ENCODE results near the gene KIFC1.

KIFC1 gene

GRCh38 chr6:33426590-33427511 lies 35.2 kb downstream of the KIFC1 start:
- DNase-seq (ENCODE audit: low spot score): peak; percentile 47

- peak; percentile 61 for DNase-seq (ENCODE audit: low spot score)
Observed at GRCh38 chr6:33427585-33428223, 36.1 kb downstream of the KIFC1 start.

GRCh38 chr6:33428224-33428965 lies 36.8 kb downstream of the KIFC1 start:
- peak; percentile 77 for DNase-seq (ENCODE audit: low spot score)

DNA sequence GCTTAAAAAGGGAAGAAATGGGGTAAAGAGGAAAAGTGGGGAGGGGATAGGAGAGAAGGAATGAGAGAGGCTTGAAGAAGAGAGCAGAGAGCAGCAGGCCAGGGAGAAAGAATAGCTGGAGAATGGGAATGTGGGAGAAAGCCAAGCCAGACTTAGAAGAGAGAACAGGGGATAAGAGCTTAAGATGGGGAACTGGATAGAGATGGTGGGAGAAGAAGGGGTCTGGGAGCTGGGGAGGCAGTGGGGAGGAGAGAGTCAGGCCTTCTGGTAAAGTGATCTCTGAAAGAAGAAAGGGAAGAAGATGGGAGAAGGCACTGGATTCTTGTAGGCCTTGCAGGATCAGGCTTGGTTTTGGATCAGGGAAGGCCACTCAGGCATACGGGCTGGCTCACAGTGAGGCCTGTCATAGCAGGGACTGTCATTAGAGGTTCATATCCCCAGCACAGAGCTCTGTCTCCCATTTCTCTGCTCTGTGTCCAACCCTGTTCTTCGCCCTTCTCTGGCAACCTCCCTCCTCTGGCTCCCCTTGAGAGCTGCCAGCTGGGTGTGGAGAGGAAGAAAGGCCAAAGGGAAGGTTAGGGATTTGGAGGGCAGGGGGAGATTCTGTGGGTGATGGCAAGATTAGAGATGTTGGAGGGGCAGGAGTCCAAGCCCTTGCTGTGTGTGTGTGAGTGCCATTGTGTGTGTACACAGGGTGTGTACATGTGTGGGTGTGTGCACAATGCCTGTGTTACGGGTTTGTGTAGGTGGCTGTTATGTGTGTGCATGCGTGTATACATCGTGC lies 37.5 kb downstream of the KIFC1 start:
- DNase-seq (ENCODE audit: low spot score): no peak

- no peak for DNase-seq (ENCODE audit: low spot score)
Observed at GRCh38 chr6:33429750-33430052, 38.1 kb downstream of the KIFC1 start.

DNA sequence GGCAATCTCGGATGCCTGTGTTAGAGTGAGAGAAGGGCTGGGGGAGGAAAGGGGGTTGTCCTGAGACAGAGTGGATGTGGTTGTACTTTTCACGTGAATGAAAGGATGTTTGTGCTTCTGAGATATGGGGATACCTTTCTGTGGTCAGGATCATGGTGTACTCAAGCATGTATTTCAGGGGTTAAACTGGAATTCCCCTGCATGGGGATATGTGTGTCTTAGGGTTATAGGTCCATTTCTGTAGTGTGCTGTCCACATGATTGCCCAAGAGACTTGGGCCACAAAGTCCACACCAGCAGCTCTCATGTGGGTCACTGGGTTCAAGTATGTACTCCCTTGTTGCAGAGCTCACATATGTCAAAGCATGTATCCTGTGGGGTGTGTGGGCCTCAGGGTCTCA lies 38.7 kb downstream of the KIFC1 start:
- DNase-seq (ENCODE audit: low spot score): no peak

DNA sequence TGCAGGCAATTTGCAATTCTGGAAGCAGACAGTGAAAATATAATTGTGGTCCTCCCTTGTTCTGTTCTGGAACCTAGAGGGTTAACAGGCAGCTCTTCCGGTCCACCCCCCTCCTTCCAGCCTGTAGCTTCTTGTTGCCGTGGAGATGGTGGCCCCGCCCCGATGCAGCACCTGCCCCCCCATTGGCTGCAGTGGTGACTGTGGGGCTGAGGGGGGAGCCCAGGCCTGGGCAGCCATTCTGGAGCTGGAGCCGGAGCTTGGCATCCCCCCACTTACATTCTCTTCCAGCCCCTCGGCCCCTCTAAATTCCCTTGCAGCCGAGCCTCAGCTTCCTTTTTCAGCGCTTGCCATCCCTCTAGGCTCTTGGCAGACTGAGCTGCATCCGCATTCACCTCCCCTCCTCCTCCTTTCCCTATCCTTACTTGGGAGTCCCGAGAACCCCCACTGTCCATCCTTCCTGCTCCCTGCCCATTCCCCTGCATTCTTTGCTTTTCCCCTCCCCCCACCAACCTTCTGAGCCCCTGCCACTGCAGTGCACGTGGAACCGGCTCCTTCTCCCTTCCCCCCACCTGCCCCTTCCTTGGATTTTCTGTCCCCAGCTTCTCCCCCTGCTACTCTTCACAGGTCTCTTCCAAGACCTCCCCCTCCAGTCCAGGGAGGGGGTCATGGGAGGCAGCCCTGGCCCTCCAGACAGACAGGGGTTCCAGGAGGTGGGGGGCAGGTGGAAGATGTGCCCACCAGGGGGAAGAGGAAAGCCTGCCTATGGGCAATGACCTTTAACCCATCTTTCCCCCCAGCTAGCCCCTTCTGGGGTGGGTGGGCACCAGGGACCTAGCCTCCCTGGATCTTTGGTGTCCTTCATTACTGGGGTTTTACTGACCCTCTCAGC lies 39.6 kb downstream of the KIFC1 start:
- DNase-seq (ENCODE audit: low spot score): peak; percentile 93

DNA sequence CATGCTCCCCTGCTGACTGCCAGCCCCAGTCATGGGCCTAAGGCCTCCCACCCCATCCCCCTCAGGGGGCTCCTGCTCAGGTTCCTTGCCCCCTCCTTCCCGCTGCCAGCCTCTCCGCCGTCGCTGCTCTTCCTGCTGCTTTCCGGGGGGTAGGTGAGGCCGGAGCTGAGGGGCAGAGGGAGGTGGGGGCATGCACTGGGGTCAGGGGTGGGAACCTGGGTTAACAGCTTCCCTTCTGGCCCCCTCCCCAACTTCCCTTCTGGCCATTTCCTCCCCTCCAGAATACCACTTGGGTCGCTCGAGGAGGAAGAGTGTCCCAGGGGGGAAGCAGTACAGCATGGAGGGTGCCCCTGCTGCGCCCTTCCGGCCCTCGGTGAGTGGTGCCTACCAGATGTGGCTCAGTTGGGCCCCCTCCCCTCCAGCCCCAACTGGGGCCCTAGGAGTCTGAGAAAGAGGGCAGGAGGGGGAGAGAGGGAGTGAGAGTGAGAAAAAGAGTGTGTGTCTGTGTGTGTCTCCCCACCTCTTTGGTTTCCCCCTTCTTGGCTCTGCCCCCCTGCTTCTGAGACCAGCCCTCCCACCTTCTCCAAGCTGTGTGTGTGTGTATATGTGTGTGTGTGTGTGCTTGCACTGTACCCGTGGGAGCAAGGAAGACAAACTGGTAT lies 40.4 kb downstream of the KIFC1 start:
- DNase-seq (ENCODE audit: low spot score): no peak

DNA sequence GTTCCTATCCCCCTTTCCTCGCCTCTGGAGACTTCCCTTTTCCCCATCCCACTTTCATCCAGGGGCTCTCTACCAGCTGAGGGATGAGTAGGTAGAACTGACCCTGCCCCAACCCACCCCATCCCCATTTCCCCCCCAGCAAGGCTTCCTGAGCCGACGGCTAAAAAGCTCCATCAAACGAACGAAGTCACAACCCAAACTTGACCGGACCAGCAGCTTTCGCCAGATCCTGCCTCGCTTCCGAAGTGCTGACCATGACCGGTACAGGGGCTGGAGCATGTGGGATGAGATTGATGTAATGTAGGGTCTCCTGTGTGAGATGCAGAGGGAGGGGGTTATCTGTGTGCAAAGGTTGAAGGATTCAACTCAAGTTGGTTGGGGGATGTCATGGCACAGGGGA lies 40.9 kb downstream of the KIFC1 start:
- DNase-seq (ENCODE audit: low spot score): no peak

DNA sequence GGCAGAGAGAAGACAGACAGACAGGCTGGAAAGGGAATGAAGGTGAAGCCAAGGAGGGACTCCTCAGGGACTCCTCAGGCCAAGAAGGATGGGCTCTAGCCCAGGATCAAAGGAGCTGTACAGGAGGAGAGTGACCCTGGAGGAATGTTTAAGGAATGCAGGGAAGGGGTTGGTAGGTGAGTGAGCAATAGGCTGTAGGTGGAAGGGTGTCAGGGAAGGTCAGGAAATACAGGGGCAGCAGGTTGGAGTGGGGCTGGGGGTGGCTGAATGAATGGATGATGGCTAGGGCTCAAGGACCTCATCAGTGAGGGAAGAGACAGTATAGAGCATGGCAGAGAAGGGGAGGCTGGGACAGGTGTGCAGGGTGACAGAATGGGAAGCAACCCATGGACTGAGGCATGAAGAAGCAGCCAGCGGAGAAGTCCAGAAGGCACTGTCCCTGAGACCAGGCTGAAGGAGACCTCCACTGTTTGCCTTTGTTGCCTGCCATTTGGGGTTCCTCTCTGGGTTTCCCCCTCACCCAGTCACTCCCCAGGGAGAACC lies 41.4 kb downstream of the KIFC1 start:
- no peak for DNase-seq (ENCODE audit: low spot score)

DNA sequence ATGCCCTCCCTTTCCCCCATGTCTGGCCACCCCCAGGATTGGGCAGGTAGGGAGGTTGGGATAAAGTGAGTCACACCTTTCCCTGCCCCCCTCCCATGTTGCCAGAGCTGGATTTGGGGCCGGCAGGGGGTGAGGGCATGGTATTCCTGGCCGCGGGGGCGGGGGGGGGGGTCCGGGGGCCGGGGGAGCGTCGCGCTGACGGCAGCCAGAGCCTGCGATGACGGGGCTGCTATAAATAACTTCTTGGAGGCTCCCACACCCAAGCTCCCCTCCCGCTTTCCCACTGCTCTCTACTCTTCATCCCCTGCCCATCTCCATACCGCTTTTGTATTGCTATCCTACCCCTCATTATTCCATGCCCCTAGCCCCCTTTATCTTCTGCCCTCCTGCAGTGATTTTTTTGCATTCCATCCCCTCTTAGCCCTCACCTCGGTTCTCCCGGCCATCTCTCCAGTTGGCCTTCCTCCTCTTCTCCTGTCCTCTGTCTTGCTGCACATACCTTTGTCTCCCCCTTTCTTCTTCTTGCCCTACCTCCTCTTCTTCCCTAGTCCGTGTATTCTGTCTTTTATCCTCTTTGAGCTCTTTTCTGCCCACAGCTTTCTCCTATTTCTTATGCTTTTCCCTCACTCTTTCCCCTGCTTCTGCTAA lies 42.0 kb downstream of the KIFC1 start:
- peak; percentile 87 for DNase-seq (ENCODE audit: low spot score)

GRCh38 chr6:33434961-33435360 lies 43.3 kb downstream of the KIFC1 start:
- no peak for DNase-seq (ENCODE audit: low spot score)

DNA sequence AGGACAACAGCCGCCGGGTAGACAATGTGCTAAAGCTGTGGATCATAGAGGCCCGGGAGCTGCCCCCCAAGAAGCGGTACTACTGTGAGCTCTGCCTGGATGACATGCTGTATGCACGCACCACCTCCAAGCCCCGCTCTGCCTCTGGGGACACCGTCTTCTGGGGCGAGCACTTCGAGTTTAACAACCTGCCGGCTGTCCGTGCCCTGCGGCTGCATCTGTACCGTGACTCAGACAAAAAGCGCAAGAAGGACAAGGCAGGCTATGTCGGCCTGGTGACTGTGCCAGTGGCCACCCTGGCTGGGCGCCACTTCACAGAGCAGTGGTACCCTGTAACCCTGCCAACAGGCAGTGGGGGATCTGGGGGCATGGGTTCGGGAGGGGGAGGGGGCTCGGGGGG lies 46.0 kb downstream of the KIFC1 start:
- DNase-seq (ENCODE audit: low spot score): no peak

GRCh38 chr6:33438978-33439594 lies 47.5 kb downstream of the KIFC1 start:
- DNase-seq (ENCODE audit: low spot score): no peak

DNA sequence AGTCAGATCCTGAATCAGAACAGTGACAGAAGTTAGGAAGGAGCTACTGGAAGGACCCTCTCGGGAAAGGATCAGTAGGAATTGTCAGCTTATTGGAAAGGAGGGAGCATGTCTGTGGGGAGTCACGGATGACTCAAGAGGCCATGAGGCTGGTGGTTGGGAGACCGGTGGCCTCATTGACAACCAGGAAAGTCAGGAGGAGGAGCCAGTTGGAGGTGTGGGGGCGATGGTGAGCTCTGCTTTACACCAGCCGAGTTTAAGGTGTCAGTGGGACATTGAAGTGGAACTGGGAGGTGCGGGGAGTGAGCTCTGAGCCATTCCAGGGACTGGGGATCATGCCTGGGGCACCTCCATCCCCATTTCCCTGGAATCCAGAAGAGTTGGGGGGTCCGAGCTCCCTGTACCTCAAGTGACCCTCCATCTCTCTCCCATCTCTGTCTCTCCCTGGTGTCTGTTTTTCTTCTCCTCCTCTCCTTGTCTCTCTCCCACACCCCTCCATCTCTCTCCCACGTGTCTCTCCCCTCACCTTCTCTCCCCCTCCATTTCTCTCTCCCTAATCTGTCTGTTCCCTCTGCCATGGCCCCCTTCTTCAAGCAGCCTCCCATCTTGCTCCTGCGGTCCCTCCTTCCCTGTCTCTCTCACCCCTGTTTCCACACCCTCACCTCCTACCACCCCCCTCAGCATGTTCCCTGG lies 48.5 kb downstream of the KIFC1 start:
- no peak for DNase-seq (ENCODE audit: low spot score)

DNA sequence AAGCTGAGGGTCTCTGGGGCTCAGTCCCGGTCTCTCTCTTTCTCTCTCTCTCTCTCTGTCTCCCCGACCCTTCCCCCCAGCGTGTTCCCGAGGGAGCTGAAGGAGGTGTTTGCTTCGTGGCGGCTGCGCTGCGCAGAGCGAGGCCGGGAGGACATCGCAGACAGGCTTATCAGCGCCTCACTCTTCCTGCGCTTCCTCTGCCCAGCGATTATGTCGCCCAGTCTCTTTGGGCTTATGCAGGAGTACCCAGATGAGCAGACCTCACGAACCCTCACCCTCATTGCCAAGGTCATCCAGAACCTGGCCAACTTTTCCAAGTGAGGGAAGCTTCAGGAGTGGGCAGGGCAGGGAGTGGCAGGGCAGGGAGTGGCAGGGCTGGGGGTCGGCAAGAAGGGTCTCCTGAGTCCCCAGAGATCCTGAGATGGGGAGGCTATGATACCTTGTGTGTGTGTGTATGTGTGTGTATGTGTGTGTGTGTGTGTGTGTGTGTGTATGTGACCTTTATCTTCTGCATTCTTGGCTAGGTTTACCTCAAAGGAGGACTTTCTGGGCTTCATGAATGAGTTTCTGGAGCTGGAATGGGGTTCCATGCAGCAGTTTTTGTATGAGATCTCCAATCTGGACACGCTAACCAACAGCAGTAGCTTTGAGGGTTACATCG lies 49.2 kb downstream of the KIFC1 start:
- DNase-seq (ENCODE audit: low spot score): no peak

GRCh38 chr6:33441457-33441856 lies 49.8 kb downstream of the KIFC1 start:
- DNase-seq (ENCODE audit: low spot score): no peak

GRCh38 chr6:33442283-33442682 lies 50.7 kb downstream of the KIFC1 start:
- no peak for DNase-seq (ENCODE audit: low spot score)
